HG03045 (cell line): ENCODE data around the gene DYNC1LI1.
"Not testable (repeated sequence)": the region's sequence is repeated elsewhere in the genome, so short reads cannot be mapped to it uniquely, and the experiment has no call there.

Experiments
- ATAC-seq: cut with Tn5 transposase; IDR thresholded peaks from one replicate; pipeline ENCODE4 v1.9.1; 2021; ENCODE audit warnings: mild to moderate bottlenecking, moderate library complexity; ENCODE audit not compliant: unreplicated experiment

The DYNC1LI1 gene

GRCh38 chr3:32584660-32585059 lies 14.0 kb upstream of the DYNC1LI1 start:
- no peak for ATAC-seq

GRCh38 chr3:32583708-32584107 lies 13.1 kb upstream of the DYNC1LI1 start:
- ATAC-seq, result no peak

GRCh38 chr3:32578669-32579068 lies 8.0 kb upstream of the DYNC1LI1 start:
- ATAC-seq, result not testable (repeated sequence)

GRCh38 chr3:32577581-32578556 lies 7.2 kb upstream of the DYNC1LI1 start:
- peak; percentile 93 for ATAC-seq

- ATAC-seq, result no peak
These were observed 6.5 kb upstream of the DYNC1LI1 start for GRCh38 chr3:32577174-32577573.

- no peak for ATAC-seq
These were observed 4.9 kb upstream of the DYNC1LI1 start for GRCh38 chr3:32575451-32576113.

- peak; percentile 44 for ATAC-seq
These were observed 481 bp upstream of the DYNC1LI1 start for GRCh38 chr3:32571192-32571485.

- ATAC-seq, result peak; percentile 57
These were observed 878 bp downstream of the DYNC1LI1 start for GRCh38 chr3:32569540-32570420.

GRCh38 chr3:32568953-32569352 lies 1.7 kb downstream of the DYNC1LI1 start:
- ATAC-seq, result no peak

GRCh38 chr3:32564195-32564594 lies 6.5 kb downstream of the DYNC1LI1 start:
- no peak for ATAC-seq

- ATAC-seq, result no peak
These were observed 8.0 kb downstream of the DYNC1LI1 start for GRCh38 chr3:32562640-32563039.

- no peak for ATAC-seq
These were observed 12.9 kb downstream of the DYNC1LI1 start for GRCh38 chr3:32557640-32558352.

- peak; percentile 35 for ATAC-seq
These were observed 14.3 kb downstream of the DYNC1LI1 start for GRCh38 chr3:32556332-32556731.

GRCh38 chr3:32553973-32554372 lies 16.7 kb downstream of the DYNC1LI1 start:
- ATAC-seq, result no peak

GRCh38 chr3:32553459-32553858 lies 17.2 kb downstream of the DYNC1LI1 start:
- ATAC-seq, result peak; percentile 45

GRCh38 chr3:32552013-32552412 lies 18.6 kb downstream of the DYNC1LI1 start:
- ATAC-seq, result no peak

GRCh38 chr3:32551496-32551895 lies 19.2 kb downstream of the DYNC1LI1 start:
- no peak for ATAC-seq

GRCh38 chr3:32551087-32551486 lies 19.6 kb downstream of the DYNC1LI1 start:
- no peak for ATAC-seq

- ATAC-seq, result no peak
These were observed 25.4 kb downstream of the DYNC1LI1 start for GRCh38 chr3:32545305-32545704.

GRCh38 chr3:32544894-32545293 lies 25.8 kb downstream of the DYNC1LI1 start:
- no peak for ATAC-seq

GRCh38 chr3:32542807-32543206 lies 27.9 kb downstream of the DYNC1LI1 start:
- no peak for ATAC-seq
